HL-60 (cell line): ENCODE data around the gene NAT8L.

Source experiments
- DNase-seq, 2 experiments: peaks; one replicate each; pipeline ENCODE4 v3.0.0-alpha.2; 2010 to 2020; ENCODE audit warnings: low read depth in 1 of 2, low spot score in 1 of 2
- H3K27ac ChIP-seq: fragments of 250-450 bp; sonication (Bioruptor Pico); replicated peaks from 2 replicates; pipeline ENCODE4 v1.5.1; 2020; ENCODE audit warnings: mild to moderate bottlenecking, moderate library complexity
- H3K27me3 ChIP-seq: fragments of 250-450 bp; sonication (Bioruptor Pico); 2 replicates; pipeline ENCODE4 v1.5.1; 2021; ENCODE audit warnings: mild to moderate bottlenecking, moderate library complexity; ENCODE audit not compliant: insufficient read depth, poor library complexity, severe bottlenecking
- H3K4me3 ChIP-seq: replicated peaks from 2 replicates; pipeline ENCODE4 v1.5.1; 2011; ENCODE audit warnings: mild to moderate bottlenecking, control low read depth, low read length; ENCODE audit not compliant: insufficient read depth
- CTCF ChIP-seq: IDR thresholded peaks from one replicate; pipeline ENCODE4 v1.5.1; 2011; ENCODE audit warnings: low read length, control low read depth, inconsistent platforms; ENCODE audit not compliant: insufficient read depth
- GABPA ChIP-seq: IDR thresholded peaks from 2 replicates; pipeline ENCODE4 v1.6.1; 2012; ENCODE audit warnings: low read depth
- POLR2AphosphoS5 ChIP-seq: IDR thresholded peaks from 2 replicates; pipeline ENCODE4 v1.6.1; 2012; ENCODE audit warnings: low read depth
- REST ChIP-seq: IDR thresholded peaks from 2 replicates; pipeline ENCODE4 v1.6.1; 2012; ENCODE audit warnings: low read depth; ENCODE audit not compliant: insufficient replicate concordance
- SPI1 ChIP-seq: IDR thresholded peaks from 2 replicates; pipeline ENCODE4 v1.6.1; 2012; ENCODE audit warnings: low read depth, mild to moderate bottlenecking, borderline replicate concordance

The NAT8L gene

GRCh38 chr4:2061186-2062131 lies 2.3 kb downstream of the NAT8L start:
- Histone ChIP-seq H3K27me3 (peaks cover 18% of the 10 kb centered on the region), H3K4me3 (no peak overlapping the region), H3K27ac (no peak overlapping the region)
- no peak for DNase-seq
- TF ChIP-seq POLR2AphosphoS5 (no peak), CTCF (no peak), REST (no peak), GABPA (no peak), SPI1 (no peak)

GRCh38 chr4:2062168-2062807 lies 3.2 kb downstream of the NAT8L start:
- DNase-seq, result no peak
- H3K4me3 ChIP-seq, result no peak overlapping the region
- peaks cover 12% of the 10 kb centered on the region for H3K27me3 ChIP-seq
- H3K27ac ChIP-seq, result no peak overlapping the region
- TF ChIP-seq SPI1 (no peak), POLR2AphosphoS5 (no peak), REST (no peak), CTCF (no peak), GABPA (no peak)

- no peak for DNase-seq
- H3K27me3 ChIP-seq, result peaks cover 6% of the 10 kb centered on the region
- TF ChIP-seq POLR2AphosphoS5 (no peak), SPI1 (no peak), CTCF (no peak), REST (no peak), GABPA (no peak)
Measured at GRCh38 chr4:2062808-2063524, 3.8 kb downstream of the NAT8L start.

More at GRCh38 chr4:2062808-2063524, 3.8 kb downstream of the NAT8L start:
- Histone ChIP-seq H3K4me3 (no peak overlapping the region), H3K27ac (no peak overlapping the region)
